Astrocyte (in vitro differentiated cells and primary cell): ENCODE measurements around the gene SP4. TPM values are rescaled to one million over a fixed set of nuclear protein-coding genes. Genes with fewer than 3 reads are reported as not detected.

Experiments used
- DNase-seq: peaks from one replicate; pipeline ENCODE4 v3.0.0-alpha.2; 2010; ENCODE audit warnings: low read depth
- FAIRE-seq: peaks from 2 replicates; lab custom pipeline; 2011; peaks lifted over from hg19 to GRCh38; lab: Jason Lieb, UNC
- H2AFZ ChIP-seq: 2 replicates; pipeline ENCODE4 v1.6.0; 2012; ENCODE audit warnings: low read depth, low read length, inconsistent platforms
- H3K27ac ChIP-seq: 2 replicates; pipeline ENCODE4 v1.5.1; 2011; ENCODE audit warnings: low read depth, low read length, inconsistent platforms
- H3K27me3 ChIP-seq: 2 replicates; pipeline ENCODE4 v1.6.0; 2011; ENCODE audit warnings: low read length, inconsistent platforms; ENCODE audit not compliant: insufficient read depth
- H3K36me3 ChIP-seq: 2 replicates; pipeline ENCODE4 v1.5.1; 2011; ENCODE audit warnings: low read length, inconsistent platforms; ENCODE audit not compliant: insufficient read depth
- H3K4me1 ChIP-seq: 2 replicates; pipeline ENCODE4 v1.5.1; 2011; ENCODE audit warnings: low read length, inconsistent platforms; ENCODE audit not compliant: insufficient read depth
- H3K4me2 ChIP-seq: 2 replicates; pipeline ENCODE4 v1.6.0; 2012; ENCODE audit warnings: low read length, inconsistent platforms
- H3K4me3 ChIP-seq: 2 replicates; pipeline ENCODE4 v1.5.1; 2011; ENCODE audit warnings: low read depth, mild to moderate bottlenecking, low read length, inconsistent platforms; ENCODE audit not compliant: insufficient read depth
- H3K79me2 ChIP-seq: 2 replicates; pipeline ENCODE4 v1.6.0; 2012; ENCODE audit warnings: mild to moderate bottlenecking, low read length, inconsistent platforms; ENCODE audit not compliant: insufficient read depth
- H3K9ac ChIP-seq: 2 replicates; pipeline ENCODE4 v1.6.0; 2012; ENCODE audit warnings: mild to moderate bottlenecking, low read length, inconsistent platforms
- H3K9me3 ChIP-seq: 2 replicates; pipeline ENCODE4 v1.5.1; 2012; ENCODE audit warnings: low read depth, mild to moderate bottlenecking, low read length, inconsistent platforms; ENCODE audit not compliant: insufficient read depth
- H4K20me1 ChIP-seq: 2 replicates; pipeline ENCODE4 v1.6.0; 2012; ENCODE audit warnings: low read length, inconsistent platforms; ENCODE audit not compliant: insufficient read depth
- H3K27ac Mint-ChIP-seq: one replicate; pipeline ENCODE4 v1.8.0; 2021; ENCODE audit warnings: mild to moderate bottlenecking, mixed read lengths; ENCODE audit not compliant: unreplicated experiment
- H3K27me3 Mint-ChIP-seq: one replicate; pipeline ENCODE4 v1.8.0; 2021; ENCODE audit warnings: low read depth, mixed read lengths; ENCODE audit not compliant: unreplicated experiment
- H3K36me3 Mint-ChIP-seq: one replicate; pipeline ENCODE4 v1.8.0; 2021; ENCODE audit warnings: low read depth, mixed read lengths; ENCODE audit not compliant: unreplicated experiment
- H3K4me1 Mint-ChIP-seq: one replicate; pipeline ENCODE4 v1.8.0; 2021; ENCODE audit warnings: low read depth, mixed read lengths; ENCODE audit not compliant: unreplicated experiment
- H3K4me3 Mint-ChIP-seq: one replicate; pipeline ENCODE4 v1.8.0; 2021; ENCODE audit warnings: mild to moderate bottlenecking, moderate library complexity, mixed read lengths; ENCODE audit not compliant: unreplicated experiment
- H3K9me3 Mint-ChIP-seq: one replicate; pipeline ENCODE4 v1.8.0; 2021; ENCODE audit warnings: mild to moderate bottlenecking, mixed read lengths; ENCODE audit not compliant: unreplicated experiment
- CTCF ChIP-seq: IDR thresholded peaks from 2 replicates; pipeline ENCODE4 v1.5.1; 2011; ENCODE audit warnings: low read depth, mild to moderate bottlenecking, inconsistent platforms, low read length, moderate library complexity; ENCODE audit not compliant: insufficient read depth
- EZH2 ChIP-seq: IDR thresholded peaks from 2 replicates; pipeline ENCODE4 v1.6.1; 2012; ENCODE audit warnings: mild to moderate bottlenecking, low read length, inconsistent platforms; ENCODE audit not compliant: insufficient read depth
- total RNA-seq: library from RNA; stranded (reverse); gene quantifications from 2 replicates; pipeline ENCODE4 v1.2.1, GENCODE V29; 2021

Gene SP4
- total RNA-seq, 1 donor from 2014 or later = 3.8 TPM

- FAIRE-seq (no peak), DNase-seq (no peak)
- H3K4me2 ChIP-seq = no peak overlapping the region
- H3K9me3 ChIP-seq = peaks cover 6% of the 10 kb centered on the region
- no peaks in the 10 kb centered on the region for H3K27me3 Mint-ChIP-seq
- peaks cover 11% of the 10 kb centered on the region for H3K9me3 Mint-ChIP-seq
- no peak overlapping the region for H3K4me3 Mint-ChIP-seq
- H4K20me1 ChIP-seq = no peaks in the 10 kb centered on the region
- no peaks in the 10 kb centered on the region for H3K79me2 ChIP-seq
- TF ChIP-seq CTCF = no peak
- no peak for TF ChIP-seq EZH2
- no peaks in the 10 kb centered on the region for H3K4me1 Mint-ChIP-seq
- no peak overlapping the region for H3K27ac Mint-ChIP-seq
- no peak overlapping the region for H3K4me3 ChIP-seq
- no peaks in the 10 kb centered on the region for H3K27me3 ChIP-seq
- no peak overlapping the region for H2AFZ ChIP-seq
- H3K36me3 ChIP-seq = no peaks in the 10 kb centered on the region
- no peak overlapping the region for H3K9ac ChIP-seq
- H3K4me1 ChIP-seq = no peaks in the 10 kb centered on the region
- H3K27ac ChIP-seq = no peak overlapping the region
- H3K36me3 Mint-ChIP-seq = peaks cover 20% of the 10 kb centered on the region
Observed at GRCh38 chr7:21454906-21455305, 27.0 kb downstream of the SP4 start.

- Histone ChIP-seq H3K36me3 (no peaks in the 10 kb centered on the region), H3K9me3 (no peaks in the 10 kb centered on the region), H2AFZ (no peak overlapping the region), H4K20me1 (no peaks in the 10 kb centered on the region), H3K4me2 (no peak overlapping the region), H3K79me2 (no peaks in the 10 kb centered on the region), H3K27me3 (no peaks in the 10 kb centered on the region), H3K4me3 (no peak overlapping the region), H3K9ac (no peak overlapping the region), H3K27ac (no peak overlapping the region), H3K4me1 (no peaks in the 10 kb centered on the region)
- H3K27ac Mint-ChIP-seq = no peak overlapping the region
- H3K9me3 Mint-ChIP-seq = peaks cover 3% of the 10 kb centered on the region
- peaks cover 16% of the 10 kb centered on the region for H3K36me3 Mint-ChIP-seq
- no peaks in the 10 kb centered on the region for H3K4me1 Mint-ChIP-seq
- H3K4me3 Mint-ChIP-seq = no peak overlapping the region
- DNase-seq (no peak), FAIRE-seq (no peak)
- no peaks in the 10 kb centered on the region for H3K27me3 Mint-ChIP-seq
- TF ChIP-seq CTCF = no peak
- no peak for TF ChIP-seq EZH2
Observed at GRCh38 chr7:21461282-21461681, 33.4 kb downstream of the SP4 start.

GRCh38 chr7:21462081-21462480, 34.2 kb downstream of the SP4 start:
- H3K4me1 Mint-ChIP-seq = no peaks in the 10 kb centered on the region
- Histone ChIP-seq H3K9me3 (no peaks in the 10 kb centered on the region), H3K4me2 (no peak overlapping the region), H3K4me3 (no peak overlapping the region), H2AFZ (no peak overlapping the region), H3K79me2 (no peaks in the 10 kb centered on the region), H3K9ac (no peak overlapping the region), H3K27me3 (no peaks in the 10 kb centered on the region), H4K20me1 (no peaks in the 10 kb centered on the region), H3K36me3 (no peaks in the 10 kb centered on the region), H3K27ac (no peak overlapping the region), H3K4me1 (no peaks in the 10 kb centered on the region)
- peaks cover 11% of the 10 kb centered on the region for H3K36me3 Mint-ChIP-seq
- no peak overlapping the region for H3K27ac Mint-ChIP-seq
- TF ChIP-seq CTCF (no peak), EZH2 (no peak)
- FAIRE-seq = no peak
- no peaks in the 10 kb centered on the region for H3K27me3 Mint-ChIP-seq
- no peak for DNase-seq
- no peak overlapping the region for H3K4me3 Mint-ChIP-seq
- peaks cover 3% of the 10 kb centered on the region for H3K9me3 Mint-ChIP-seq
